OCI-LY7 (cell line): ENCODE data around the gene CDR2.

Experiments used
- EZH2phosphoT487 ChIP-seq: fragments of 200-600 bp; sonication (generic); IDR thresholded peaks from 2 replicates; pipeline ENCODE4 v1.6.1; 2018; ENCODE audit warnings: low read depth, borderline replicate concordance, mild to moderate bottlenecking, mixed run types, antibody characterized with exemption, low read length, moderate library complexity, mixed read lengths
- TF ChIP-seq, protein P1 (sequence below): fragments of 200-600 bp; sonication (generic); conservative IDR thresholded peaks from 2 replicates; pipeline ENCODE4 v1.5.1; 2014; ENCODE audit warnings: mild to moderate bottlenecking, antibody characterized with exemption, low read length, moderate library complexity, mixed read lengths

DNA sequence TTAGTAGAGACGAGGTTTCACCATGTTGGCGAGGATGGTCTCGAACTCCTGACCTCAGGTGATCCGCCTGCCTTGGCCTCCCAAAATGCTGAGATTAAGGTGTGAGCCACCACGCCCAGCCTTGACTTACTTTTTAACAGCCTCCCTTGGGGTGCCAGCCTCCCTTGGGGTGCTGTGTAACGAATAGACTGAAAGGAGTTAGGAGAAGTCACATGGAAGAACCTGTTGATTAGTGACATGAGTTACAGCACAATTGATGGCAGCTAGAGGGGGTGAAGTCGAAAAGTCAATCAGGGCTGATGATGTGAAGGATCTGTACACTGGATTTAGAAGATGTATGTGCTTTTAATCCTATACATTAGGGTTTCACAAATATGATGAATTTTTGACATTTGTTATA lies 39.4 kb upstream of the CDR2 start:
- TF ChIP-seq, protein P1, sequence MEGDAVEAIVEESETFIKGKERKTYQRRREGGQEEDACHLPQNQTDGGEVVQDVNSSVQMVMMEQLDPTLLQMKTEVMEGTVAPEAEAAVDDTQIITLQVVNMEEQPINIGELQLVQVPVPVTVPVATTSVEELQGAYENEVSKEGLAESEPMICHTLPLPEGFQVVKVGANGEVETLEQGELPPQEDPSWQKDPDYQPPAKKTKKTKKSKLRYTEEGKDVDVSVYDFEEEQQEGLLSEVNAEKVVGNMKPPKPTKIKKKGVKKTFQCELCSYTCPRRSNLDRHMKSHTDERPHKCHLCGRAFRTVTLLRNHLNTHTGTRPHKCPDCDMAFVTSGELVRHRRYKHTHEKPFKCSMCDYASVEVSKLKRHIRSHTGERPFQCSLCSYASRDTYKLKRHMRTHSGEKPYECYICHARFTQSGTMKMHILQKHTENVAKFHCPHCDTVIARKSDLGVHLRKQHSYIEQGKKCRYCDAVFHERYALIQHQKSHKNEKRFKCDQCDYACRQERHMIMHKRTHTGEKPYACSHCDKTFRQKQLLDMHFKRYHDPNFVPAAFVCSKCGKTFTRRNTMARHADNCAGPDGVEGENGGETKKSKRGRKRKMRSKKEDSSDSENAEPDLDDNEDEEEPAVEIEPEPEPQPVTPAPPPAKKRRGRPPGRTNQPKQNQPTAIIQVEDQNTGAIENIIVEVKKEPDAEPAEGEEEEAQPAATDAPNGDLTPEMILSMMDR, result no peak
- TF ChIP-seq EZH2phosphoT487, result no peak
